ENCODE measurements around the gene STARD10. TPM values are rescaled to one million over a fixed set of nuclear protein-coding genes. Genes with fewer than 3 reads are reported as not detected.

STARD10 gene
- total and polyA plus RNA-seq, 9 of the 15 experiments (the other 6 are each of a cell fraction or from before 2014, with no cell fraction given) = 0.15 to 52.9 (median 32.3) TPM

DNA sequence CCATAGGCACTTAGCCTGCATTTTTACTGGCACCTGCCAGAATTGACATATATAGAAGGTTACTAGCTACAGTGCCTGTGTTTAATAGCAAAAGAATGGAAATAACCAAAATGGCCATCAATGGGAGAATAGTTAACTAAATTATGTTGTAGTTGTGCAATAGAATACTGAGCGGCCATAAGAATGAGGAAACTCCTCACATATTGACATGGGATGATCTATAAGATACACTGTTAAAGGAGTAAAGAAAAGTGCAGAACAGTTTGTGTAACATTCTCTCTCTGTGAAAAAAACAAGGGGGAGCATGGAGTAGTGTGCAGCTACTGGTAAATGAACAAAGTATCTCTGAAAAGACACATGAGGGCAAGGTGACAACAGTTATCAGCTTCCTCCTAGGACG is 63.1 kb downstream of the STARD10 start:
- H3K4me3 ChIP-seq = no peak overlapping the region
- H3K4me1 ChIP-seq (replicated peaks in 1 of 2; ENCODE audit: control insufficient read depth in 2 of 2, insufficient read depth in 2 of 2, low read length in 2 of 2) = peaks cover 7 to 11% of the 10 kb centered on the region in 2 experiments
- no TSS peak for BruUV-seq (replicated peaks)
- no peaks in the 10 kb centered on the region for H4K20me1 ChIP-seq (replicated peaks; ENCODE audit: control insufficient read depth, insufficient read depth, low read length)
- no peak overlapping the region for H3K9ac ChIP-seq (ENCODE audit: insufficient read depth in 1 of 2, low read depth in 2 of 2, low read length in 2 of 2)
- POLR2A ChIA-PET = interaction anchor here (1.1 kb wide), 2 partner anchors 16 to 96 kb away, joined by 3 read pairs; no protein-coding TSS in a partner anchor
- WGBS (ENCODE audit: insufficient coverage, low coverage, missing lambda C conversion rate) = 85% methylated on average over 2 of the region's 2 CpGs
- CTCF ChIA-PET (ENCODE audit: low intra/inter-chr PET ratio) = no interaction called here
- ATAC-seq (no peak), FAIRE-seq (no peak), DNase-seq (ENCODE audit: extremely low read depth in 1 of 4, low spot score in 3 of 4) (no peak)
- peaks cover 28% of the 10 kb centered on the region for H3K79me2 ChIP-seq (ENCODE audit: control insufficient read depth, insufficient read depth, low read length)
- H3K9me3 ChIP-seq (replicated peaks; ENCODE audit: control insufficient read depth, insufficient read depth, low read depth, low read length) = no peaks in the 10 kb centered on the region; the same call in 1 of the 2 replicates
- intact Hi-C loops (cut with micrococcal nuclease) = no loop called here
- H3K27me3 ChIP-seq (ENCODE audit: control insufficient read depth in 2 of 2, insufficient read depth in 2 of 2, low read length in 2 of 2) = no peaks in the 10 kb centered on the region
- TF ChIP-seq CHD4 (IDR thresholded peaks at IDR 0.05; ENCODE audit: insufficient read depth, insufficient replicate concordance, low read depth, low read length, poor library complexity, severe bottlenecking) (no peak), CEBPG (CRISPR knock-in tag; IDR thresholded peaks at IDR 0.05) (no peak), CEBPG (tag; conservative IDR thresholded peaks at IDR 0.05 in 1 of 2, IDR thresholded peaks at IDR 0.05 in 1 of 2) (peak in 1 of 2 experiments; percentile 42; a peak in 1 of 4 replicates), NFE2 (IDR thresholded peaks at IDR 0.05; ENCODE audit: low read depth) (no peak), ZC3H4 (CRISPR knock-in tag; IDR thresholded peaks at IDR 0.05; ENCODE audit: borderline replicate concordance) (no peak), CEBPB (tag; IDR thresholded peaks at IDR 0.05) (peak; percentile 62), NR2C1 (IDR thresholded peaks at IDR 0.05) (no peak), NR2C1 (tag; IDR thresholded peaks at IDR 0.05) (no peak)
- TF ChIP-seq, protein P1, sequence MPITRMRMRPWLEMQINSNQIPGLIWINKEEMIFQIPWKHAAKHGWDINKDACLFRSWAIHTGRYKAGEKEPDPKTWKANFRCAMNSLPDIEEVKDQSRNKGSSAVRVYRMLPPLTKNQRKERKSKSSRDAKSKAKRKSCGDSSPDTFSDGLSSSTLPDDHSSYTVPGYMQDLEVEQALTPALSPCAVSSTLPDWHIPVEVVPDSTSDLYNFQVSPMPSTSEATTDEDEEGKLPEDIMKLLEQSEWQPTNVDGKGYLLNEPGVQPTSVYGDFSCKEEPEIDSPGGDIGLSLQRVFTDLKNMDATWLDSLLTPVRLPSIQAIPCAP (CRISPR knock-in tag; IDR thresholded peaks at IDR 0.05; ENCODE audit: borderline replicate concordance) = no peak
- TF ChIP-seq, protein P2, sequence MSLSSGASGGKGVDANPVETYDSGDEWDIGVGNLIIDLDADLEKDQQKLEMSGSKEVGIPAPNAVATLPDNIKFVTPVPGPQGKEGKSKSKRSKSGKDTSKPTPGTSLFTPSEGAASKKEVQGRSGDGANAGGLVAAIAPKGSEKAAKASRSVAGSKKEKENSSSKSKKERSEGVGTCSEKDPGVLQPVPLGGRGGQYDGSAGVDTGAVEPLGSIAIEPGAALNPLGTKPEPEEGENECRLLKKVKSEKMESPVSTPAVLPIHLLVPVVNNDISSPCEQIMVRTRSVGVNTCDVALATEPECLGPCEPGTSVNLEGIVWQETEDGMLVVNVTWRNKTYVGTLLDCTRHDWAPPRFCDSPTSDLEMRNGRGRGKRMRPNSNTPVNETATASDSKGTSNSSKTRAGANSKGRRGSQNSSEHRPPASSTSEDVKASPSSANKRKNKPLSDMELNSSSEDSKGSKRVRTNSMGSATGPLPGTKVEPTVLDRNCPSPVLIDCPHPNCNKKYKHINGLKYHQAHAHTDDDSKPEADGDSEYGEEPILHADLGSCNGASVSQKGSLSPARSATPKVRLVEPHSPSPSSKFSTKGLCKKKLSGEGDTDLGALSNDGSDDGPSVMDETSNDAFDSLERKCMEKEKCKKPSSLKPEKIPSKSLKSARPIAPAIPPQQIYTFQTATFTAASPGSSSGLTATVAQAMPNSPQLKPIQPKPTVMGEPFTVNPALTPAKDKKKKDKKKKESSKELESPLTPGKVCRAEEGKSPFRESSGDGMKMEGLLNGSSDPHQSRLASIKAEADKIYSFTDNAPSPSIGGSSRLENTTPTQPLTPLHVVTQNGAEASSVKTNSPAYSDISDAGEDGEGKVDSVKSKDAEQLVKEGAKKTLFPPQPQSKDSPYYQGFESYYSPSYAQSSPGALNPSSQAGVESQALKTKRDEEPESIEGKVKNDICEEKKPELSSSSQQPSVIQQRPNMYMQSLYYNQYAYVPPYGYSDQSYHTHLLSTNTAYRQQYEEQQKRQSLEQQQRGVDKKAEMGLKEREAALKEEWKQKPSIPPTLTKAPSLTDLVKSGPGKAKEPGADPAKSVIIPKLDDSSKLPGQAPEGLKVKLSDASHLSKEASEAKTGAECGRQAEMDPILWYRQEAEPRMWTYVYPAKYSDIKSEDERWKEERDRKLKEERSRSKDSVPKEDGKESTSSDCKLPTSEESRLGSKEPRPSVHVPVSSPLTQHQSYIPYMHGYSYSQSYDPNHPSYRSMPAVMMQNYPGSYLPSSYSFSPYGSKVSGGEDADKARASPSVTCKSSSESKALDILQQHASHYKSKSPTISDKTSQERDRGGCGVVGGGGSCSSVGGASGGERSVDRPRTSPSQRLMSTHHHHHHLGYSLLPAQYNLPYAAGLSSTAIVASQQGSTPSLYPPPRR (CRISPR knock-in tag; IDR thresholded peaks at IDR 0.05; ENCODE audit: borderline replicate concordance) = no peak
- TF ChIP-seq, protein P3, sequence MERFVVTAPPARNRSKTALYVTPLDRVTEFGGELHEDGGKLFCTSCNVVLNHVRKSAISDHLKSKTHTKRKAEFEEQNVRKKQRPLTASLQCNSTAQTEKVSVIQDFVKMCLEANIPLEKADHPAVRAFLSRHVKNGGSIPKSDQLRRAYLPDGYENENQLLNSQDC (CRISPR knock-in tag; IDR thresholded peaks at IDR 0.05) = no peak
- H3K4me2 ChIP-seq (ENCODE audit: insufficient read depth, low read length) = no peak overlapping the region
- no peak overlapping the region for H2AFZ ChIP-seq (ENCODE audit: low read depth, low read length)
- peaks cover 42% of the 10 kb centered on the region; the same call in 2 of the 3 replicates for H3K36me3 ChIP-seq (ENCODE audit: control insufficient read depth, insufficient read depth, low read length)
- H3K9me1 ChIP-seq (ENCODE audit: control insufficient read depth, insufficient read depth, low read length) = peaks cover 5% of the 10 kb centered on the region
- in situ Hi-C loops (cut with MboI) = no loop called here
- H3K27ac ChIP-seq (ENCODE audit: extremely low read depth, low read depth, low read length) = no peak overlapping the region

Data from K562 (cell line).